Type B pancreatic cell (in vitro differentiated cells): Measurements from ENCODE around the gene ZNF3. TPM values are rescaled to one million over a fixed set of nuclear protein-coding genes. Genes with fewer than 3 reads are reported as not detected.

Source experiments
- DNase-seq: peaks from one replicate; pipeline ENCODE4 v3.0.0; 2021; ENCODE audit warnings: mixed read lengths; ENCODE audit not compliant: unreplicated experiment; ENCODE audit errors: extremely low spot score
- H3K27ac Mint-ChIP-seq: 2 replicates; pipeline ENCODE4 v1.8.0; 2021; ENCODE audit warnings: mild to moderate bottlenecking, mixed read lengths
- H3K27me3 Mint-ChIP-seq: 2 replicates; pipeline ENCODE4 v1.8.0; 2021; ENCODE audit warnings: mixed read lengths
- H3K36me3 Mint-ChIP-seq: 2 replicates; pipeline ENCODE4 v1.8.0; 2021; ENCODE audit warnings: mixed read lengths
- H3K4me1 Mint-ChIP-seq: one replicate; pipeline ENCODE4 v1.8.0; 2021; ENCODE audit warnings: mixed read lengths; ENCODE audit not compliant: unreplicated experiment
- H3K4me3 Mint-ChIP-seq: 2 replicates; pipeline ENCODE4 v1.8.0; 2021; ENCODE audit warnings: mild to moderate bottlenecking, mixed read lengths
- H3K9me3 Mint-ChIP-seq: 2 replicates; pipeline ENCODE4 v1.8.0; 2021; ENCODE audit warnings: mixed read lengths
- total RNA-seq: library from RNA; stranded (reverse); gene quantifications from 2 replicates; pipeline ENCODE4 v1.2.1, GENCODE V29; 2021; ENCODE audit warnings: low replicate concordance
- TF ChIP-seq, protein P1 (sequence below): fragments of 200-600 bp; sonication (generic); conservative IDR thresholded peaks from 2 replicates; pipeline ENCODE4 v1.5.0; 2021; ENCODE audit warnings: antibody characterized with exemption, mild to moderate bottlenecking

ZNF3 gene
- total RNA-seq, 1 donor from 2014 or later, result 66.6 TPM

DNA sequence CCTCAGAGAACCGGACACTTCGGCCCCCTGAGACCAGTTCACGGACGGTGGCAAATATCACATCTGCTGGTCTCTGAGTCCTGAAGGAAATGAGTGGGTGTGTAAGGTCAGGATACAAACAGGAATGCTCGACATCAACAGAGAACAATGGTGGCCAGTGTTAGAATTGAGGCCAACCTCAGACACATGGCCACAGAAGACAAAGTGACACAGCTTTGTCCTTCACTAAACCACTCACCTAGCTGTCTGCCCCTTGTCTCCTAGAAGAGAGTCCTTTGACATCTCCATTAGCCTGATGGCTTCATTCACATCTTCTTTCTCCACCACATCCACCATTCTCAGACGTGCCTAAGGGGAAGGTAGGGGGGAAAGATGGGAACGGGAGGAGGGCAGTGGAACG, 11.5 kb upstream of the ZNF3 start:
- H3K27ac Mint-ChIP-seq, result peak overlapping the region; percentile 56

GRCh38 chr7:100091411-100092181, 10.1 kb upstream of the ZNF3 start:
- Mint-ChIP-seq H3K4me3 (peak overlapping the region; percentile 95), H3K9me3 (no peaks in the 10 kb centered on the region), H3K27ac (peak overlapping the region; percentile 69), H3K4me1 (peaks cover 28% of the 10 kb centered on the region), H3K27me3 (no peaks in the 10 kb centered on the region), H3K36me3 (peaks cover 22% of the 10 kb centered on the region)
- no peak for DNase-seq
- TF ChIP-seq, protein P1, sequence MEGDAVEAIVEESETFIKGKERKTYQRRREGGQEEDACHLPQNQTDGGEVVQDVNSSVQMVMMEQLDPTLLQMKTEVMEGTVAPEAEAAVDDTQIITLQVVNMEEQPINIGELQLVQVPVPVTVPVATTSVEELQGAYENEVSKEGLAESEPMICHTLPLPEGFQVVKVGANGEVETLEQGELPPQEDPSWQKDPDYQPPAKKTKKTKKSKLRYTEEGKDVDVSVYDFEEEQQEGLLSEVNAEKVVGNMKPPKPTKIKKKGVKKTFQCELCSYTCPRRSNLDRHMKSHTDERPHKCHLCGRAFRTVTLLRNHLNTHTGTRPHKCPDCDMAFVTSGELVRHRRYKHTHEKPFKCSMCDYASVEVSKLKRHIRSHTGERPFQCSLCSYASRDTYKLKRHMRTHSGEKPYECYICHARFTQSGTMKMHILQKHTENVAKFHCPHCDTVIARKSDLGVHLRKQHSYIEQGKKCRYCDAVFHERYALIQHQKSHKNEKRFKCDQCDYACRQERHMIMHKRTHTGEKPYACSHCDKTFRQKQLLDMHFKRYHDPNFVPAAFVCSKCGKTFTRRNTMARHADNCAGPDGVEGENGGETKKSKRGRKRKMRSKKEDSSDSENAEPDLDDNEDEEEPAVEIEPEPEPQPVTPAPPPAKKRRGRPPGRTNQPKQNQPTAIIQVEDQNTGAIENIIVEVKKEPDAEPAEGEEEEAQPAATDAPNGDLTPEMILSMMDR, result peak; percentile 37

More for the DNA sequence above, 11.5 kb upstream of the ZNF3 start:
- no peak for DNase-seq
- H3K4me3 Mint-ChIP-seq, result peak overlapping the region; percentile 31
- H3K9me3 Mint-ChIP-seq, result no peaks in the 10 kb centered on the region
- no peaks in the 10 kb centered on the region for H3K27me3 Mint-ChIP-seq
- H3K4me1 Mint-ChIP-seq, result peaks cover 30% of the 10 kb centered on the region
- H3K36me3 Mint-ChIP-seq, result peaks cover 33% of the 10 kb centered on the region
- TF ChIP-seq, protein P1, result no peak

- DNase-seq, result no peak
- no peaks in the 10 kb centered on the region for H3K27me3 Mint-ChIP-seq
- H3K36me3 Mint-ChIP-seq, result peaks cover 19% of the 10 kb centered on the region
- H3K9me3 Mint-ChIP-seq, result no peaks in the 10 kb centered on the region
- H3K4me1 Mint-ChIP-seq, result peaks cover 25% of the 10 kb centered on the region
- peak overlapping the region; percentile 69 for H3K27ac Mint-ChIP-seq
- H3K4me3 Mint-ChIP-seq, result peak overlapping the region; percentile 95
- TF ChIP-seq, protein P1, result no peak
These were observed 9.2 kb upstream of the ZNF3 start for GRCh38 chr7:100090527-100091410.

- Mint-ChIP-seq H3K27me3 (no peaks in the 10 kb centered on the region), H3K27ac (peak overlapping the region; percentile 87), H3K36me3 (peaks cover 12% of the 10 kb centered on the region), H3K4me3 (peak overlapping the region; percentile 95), H3K4me1 (peaks cover 17% of the 10 kb centered on the region), H3K9me3 (no peaks in the 10 kb centered on the region)
- DNase-seq, result no peak
- TF ChIP-seq, protein P1, result no peak
These were observed 8.1 kb upstream of the ZNF3 start for GRCh38 chr7:100089458-100090196.

DNA sequence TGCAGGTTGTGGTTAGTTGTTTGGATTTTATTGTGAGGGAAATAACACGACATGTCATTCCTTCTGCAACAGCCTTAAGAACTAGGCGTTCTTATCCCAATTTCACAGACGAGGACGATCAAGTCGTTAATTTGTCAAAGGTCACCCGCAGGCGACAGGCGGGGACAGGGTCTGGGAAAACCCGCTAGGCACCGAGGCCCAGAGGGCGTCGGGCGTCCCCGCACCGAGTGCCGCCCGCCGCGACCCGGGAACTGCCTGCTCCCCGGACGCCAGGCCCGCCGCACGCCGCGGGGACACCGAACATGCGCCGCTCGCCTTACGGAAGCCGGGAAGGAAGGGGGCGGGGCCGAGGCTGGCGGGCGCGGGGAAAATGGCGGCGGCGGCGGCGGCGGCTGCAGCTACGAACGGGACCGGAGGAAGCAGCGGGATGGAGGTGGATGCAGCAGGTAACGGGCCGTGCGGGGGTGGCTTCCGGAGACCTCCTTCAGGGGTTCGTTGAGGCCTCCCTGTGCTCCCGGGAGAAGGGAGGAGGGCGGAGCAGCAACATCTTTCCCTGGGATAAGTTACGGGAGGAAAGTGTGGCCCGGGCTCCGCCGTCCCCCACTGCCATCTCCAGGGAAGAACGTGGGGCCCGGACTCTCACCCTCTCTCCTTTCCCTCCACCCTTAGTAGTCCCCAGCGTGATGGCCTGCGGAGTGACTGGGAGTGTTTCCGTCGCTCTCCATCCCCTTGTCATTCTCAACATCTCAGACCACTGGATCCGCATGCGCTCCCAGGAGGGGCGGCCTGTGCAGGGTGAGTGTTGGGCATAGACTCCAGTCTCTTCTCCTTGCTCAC, 7.3 kb upstream of the ZNF3 start, which contains the start of gene COPS6:
TSS of gene COPS6 (plus strand) at position 349 of the 837 bp plus-strand sequence. CDS start at position 371, 22 bp downstream.
- H3K4me3 Mint-ChIP-seq, result peak within 1 kb of the TSS; percentile 95
- DNase-seq, result peak; percentile 89
- H3K27me3 Mint-ChIP-seq, result no peaks in the 10 kb centered on the region
- peaks cover 16% of the 10 kb centered on the region for H3K4me1 Mint-ChIP-seq
- TF ChIP-seq, protein P1, result no peak
- H3K36me3 Mint-ChIP-seq, result peaks cover 12% of the 10 kb centered on the region
- peak within 1 kb of the TSS; percentile 87 for H3K27ac Mint-ChIP-seq
- no peaks in the 10 kb centered on the region for H3K9me3 Mint-ChIP-seq
